Mammary epithelial cell (primary cell): ENCODE data around the gene TGDS.

ENCODE experiments used
- EZH2 ChIP-seq: IDR thresholded peaks from 2 replicates; pipeline ENCODE4 v1.6.1; 2012; ENCODE audit warnings: low read length, inconsistent platforms, borderline replicate concordance
- TF ChIP-seq, protein P1 (sequence below), 2 donors: IDR thresholded peaks in 1 of 2; conservative IDR thresholded peaks in 1 of 2; 2 replicates each; pipeline ENCODE4 v1.5.1; 2011 to 2012; ENCODE audit warnings: inconsistent platforms in 2 of 2, low read length in 2 of 2, mild to moderate bottlenecking in 2 of 2, control low read depth in 1 of 2, low read depth in 1 of 2; ENCODE audit not compliant: insufficient read depth in 1 of 2; ENCODE audit errors: extremely low read depth in 1 of 2

- TF ChIP-seq, protein P1, sequence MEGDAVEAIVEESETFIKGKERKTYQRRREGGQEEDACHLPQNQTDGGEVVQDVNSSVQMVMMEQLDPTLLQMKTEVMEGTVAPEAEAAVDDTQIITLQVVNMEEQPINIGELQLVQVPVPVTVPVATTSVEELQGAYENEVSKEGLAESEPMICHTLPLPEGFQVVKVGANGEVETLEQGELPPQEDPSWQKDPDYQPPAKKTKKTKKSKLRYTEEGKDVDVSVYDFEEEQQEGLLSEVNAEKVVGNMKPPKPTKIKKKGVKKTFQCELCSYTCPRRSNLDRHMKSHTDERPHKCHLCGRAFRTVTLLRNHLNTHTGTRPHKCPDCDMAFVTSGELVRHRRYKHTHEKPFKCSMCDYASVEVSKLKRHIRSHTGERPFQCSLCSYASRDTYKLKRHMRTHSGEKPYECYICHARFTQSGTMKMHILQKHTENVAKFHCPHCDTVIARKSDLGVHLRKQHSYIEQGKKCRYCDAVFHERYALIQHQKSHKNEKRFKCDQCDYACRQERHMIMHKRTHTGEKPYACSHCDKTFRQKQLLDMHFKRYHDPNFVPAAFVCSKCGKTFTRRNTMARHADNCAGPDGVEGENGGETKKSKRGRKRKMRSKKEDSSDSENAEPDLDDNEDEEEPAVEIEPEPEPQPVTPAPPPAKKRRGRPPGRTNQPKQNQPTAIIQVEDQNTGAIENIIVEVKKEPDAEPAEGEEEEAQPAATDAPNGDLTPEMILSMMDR (conservative IDR thresholded peaks at IDR 0.05 in 1 of 2, IDR thresholded peaks at IDR 0.05 in 1 of 2; ENCODE audit: extremely low read depth in 1 of 2, insufficient read depth in 1 of 2, low read depth in 1 of 2, low read length in 2 of 2), result no peak
- no peak for TF ChIP-seq EZH2
Measured at GRCh38 chr13:94549232-94550061, 46.5 kb downstream of the TGDS start.
